ENCODE measurements around the gene TRIM71.

GRCh38 chr3:32888739-32889138 lies 70.9 kb downstream of the TRIM71 start:
- TF ChIP-seq, protein P1, sequence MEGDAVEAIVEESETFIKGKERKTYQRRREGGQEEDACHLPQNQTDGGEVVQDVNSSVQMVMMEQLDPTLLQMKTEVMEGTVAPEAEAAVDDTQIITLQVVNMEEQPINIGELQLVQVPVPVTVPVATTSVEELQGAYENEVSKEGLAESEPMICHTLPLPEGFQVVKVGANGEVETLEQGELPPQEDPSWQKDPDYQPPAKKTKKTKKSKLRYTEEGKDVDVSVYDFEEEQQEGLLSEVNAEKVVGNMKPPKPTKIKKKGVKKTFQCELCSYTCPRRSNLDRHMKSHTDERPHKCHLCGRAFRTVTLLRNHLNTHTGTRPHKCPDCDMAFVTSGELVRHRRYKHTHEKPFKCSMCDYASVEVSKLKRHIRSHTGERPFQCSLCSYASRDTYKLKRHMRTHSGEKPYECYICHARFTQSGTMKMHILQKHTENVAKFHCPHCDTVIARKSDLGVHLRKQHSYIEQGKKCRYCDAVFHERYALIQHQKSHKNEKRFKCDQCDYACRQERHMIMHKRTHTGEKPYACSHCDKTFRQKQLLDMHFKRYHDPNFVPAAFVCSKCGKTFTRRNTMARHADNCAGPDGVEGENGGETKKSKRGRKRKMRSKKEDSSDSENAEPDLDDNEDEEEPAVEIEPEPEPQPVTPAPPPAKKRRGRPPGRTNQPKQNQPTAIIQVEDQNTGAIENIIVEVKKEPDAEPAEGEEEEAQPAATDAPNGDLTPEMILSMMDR (conservative IDR thresholded peaks at IDR 0.05 in 1 of 2, IDR thresholded peaks at IDR 0.05 in 1 of 2; ENCODE audit: extremely low read depth in 1 of 2, insufficient read depth in 1 of 2, low read depth in 1 of 2, low read length in 2 of 2) = no peak
- TF ChIP-seq EZH2 (IDR thresholded peaks at IDR 0.05; ENCODE audit: borderline replicate concordance, low read length) = no peak
